SU-DHL-6 (cell line): ENCODE data around the gene KRT8.
A peak's percentile ranks its signal among the peaks of the same experiment; 100 is the strongest.

Source experiments
- H2AFZ ChIP-seq: fragments of 200-600 bp; sonication (generic); 2 replicates; pipeline ENCODE4 v1.6.1; 2014; ENCODE audit warnings: low read depth, mild to moderate bottlenecking, moderate library complexity, mixed read lengths, antibody characterized with exemption, low read length; ENCODE audit not compliant: severe bottlenecking
- H3F3A ChIP-seq: fragments of 200-600 bp; shearing (Covaris generic); 2 replicates; pipeline ENCODE4 v1.6.0; 2016; ENCODE audit warnings: antibody characterized with exemption, mild to moderate bottlenecking; ENCODE audit not compliant: insufficient read depth
- H3K27ac ChIP-seq: fragments of 200-600 bp; sonication (generic); 2 replicates; pipeline ENCODE4 v1.5.1; 2016; ENCODE audit warnings: low read depth, mild to moderate bottlenecking, low read length, moderate library complexity, mixed read lengths
- H3K27me3 ChIP-seq: fragments of 200-600 bp; sonication (generic), shearing (Covaris generic); 2 replicates; pipeline ENCODE4 v1.6.0; 2014; ENCODE audit warnings: mild to moderate bottlenecking, low read length
- H3K36me3 ChIP-seq: fragments of 200-600 bp; sonication (generic); 2 replicates; pipeline ENCODE4 v1.6.1; 2014; ENCODE audit warnings: mild to moderate bottlenecking, low read length, mixed read lengths
- H3K4me2 ChIP-seq: fragments of 300-600, 200-600 bp; shearing (Covaris generic), sonication (generic); 2 replicates; pipeline ENCODE4 v1.6.0; 2014; ENCODE audit warnings: low read length, low read depth, mild to moderate bottlenecking; ENCODE audit not compliant: poor library complexity, severe bottlenecking
- H3K4me3 ChIP-seq: fragments of 200-600 bp; sonication (generic); 2 replicates; pipeline ENCODE4 v1.5.1; 2014; ENCODE audit warnings: antibody characterized with exemption, low read length, mild to moderate bottlenecking, mixed read lengths; ENCODE audit not compliant: insufficient read depth, poor library complexity, severe bottlenecking
- H3K79me2 ChIP-seq: fragments of 200-600 bp; sonication (generic); 2 replicates; pipeline ENCODE4 v1.6.1; 2014; ENCODE audit warnings: mild to moderate bottlenecking, low read length, moderate library complexity; ENCODE audit not compliant: insufficient read depth
- H3K9ac ChIP-seq: fragments of 200-600 bp; sonication (generic); 2 replicates; pipeline ENCODE4 v1.7.0; 2014; ENCODE audit warnings: mild to moderate bottlenecking, low read length
- H3K9me2 ChIP-seq: fragments of 200-600 bp; sonication (generic); replicated peaks from 2 replicates; pipeline ENCODE4 v1.6.1; 2014; ENCODE audit warnings: low read length; ENCODE audit not compliant: insufficient read depth
- H3K9me3 ChIP-seq: fragments of 200-600 bp; sonication (generic); 2 replicates; pipeline ENCODE4 v1.6.1; 2014; ENCODE audit warnings: low read length, mixed read lengths; ENCODE audit not compliant: insufficient read depth
- H4K20me1 ChIP-seq: fragments of 200-600 bp; sonication (generic); 2 replicates; pipeline ENCODE4 v1.6.1; 2014; ENCODE audit warnings: low read depth, mild to moderate bottlenecking, antibody characterized with exemption, low read length, moderate library complexity, mixed read lengths
- CTCF ChIP-seq: fragments of 200-600 bp; sonication (generic); IDR thresholded peaks from one replicate; pipeline ENCODE4 v1.5.1; 2017; ENCODE audit warnings: antibody characterized with exemption, mild to moderate bottlenecking, low read length, moderate library complexity; ENCODE audit not compliant: insufficient read depth, poor library complexity, severe bottlenecking
- EZH2phosphoT487 ChIP-seq: fragments of 200-600 bp; sonication (generic), shearing (Covaris generic); conservative IDR thresholded peaks from 2 replicates; pipeline ENCODE4 v1.6.1; 2018; ENCODE audit warnings: mild to moderate bottlenecking, antibody characterized with exemption, low read length, moderate library complexity, mixed read lengths

KRT8 gene

GRCh38 chr12:52867642-52868041, 37.2 kb downstream of the KRT8 start:
- no peaks in the 10 kb centered on the region for H3K9me3 ChIP-seq
- no peak overlapping the region for H3K4me2 ChIP-seq
- H3K36me3 ChIP-seq = no peaks in the 10 kb centered on the region
- H3K27ac ChIP-seq = no peak overlapping the region
- no peaks in the 10 kb centered on the region for H3K9me2 ChIP-seq
- TF ChIP-seq CTCF (no peak), EZH2phosphoT487 (no peak)
- H4K20me1 ChIP-seq = no peaks in the 10 kb centered on the region
- H3K9ac ChIP-seq = no peak overlapping the region
- H2AFZ ChIP-seq = no peak overlapping the region
- H3F3A ChIP-seq = no peaks in the 10 kb centered on the region
- no peaks in the 10 kb centered on the region for H3K79me2 ChIP-seq
- no peak overlapping the region for H3K4me3 ChIP-seq
- no peaks in the 10 kb centered on the region for H3K27me3 ChIP-seq

- Histone ChIP-seq H3K4me3 (no peak overlapping the region), H3K27me3 (no peaks in the 10 kb centered on the region), H3K27ac (no peak overlapping the region), H4K20me1 (no peaks in the 10 kb centered on the region), H3K36me3 (no peaks in the 10 kb centered on the region), H3K4me2 (no peak overlapping the region), H3K79me2 (no peaks in the 10 kb centered on the region), H3K9ac (no peak overlapping the region), H3K9me3 (no peaks in the 10 kb centered on the region), H2AFZ (no peak overlapping the region), H3K9me2 (no peaks in the 10 kb centered on the region), H3F3A (no peaks in the 10 kb centered on the region)
- TF ChIP-seq EZH2phosphoT487 (no peak), CTCF (no peak)
Measured at GRCh38 chr12:52867152-52867551, 37.7 kb downstream of the KRT8 start.

GRCh38 chr12:52865090-52865944, 39.6 kb downstream of the KRT8 start:
- Histone ChIP-seq H3K79me2 (no peaks in the 10 kb centered on the region), H3K9me2 (no peaks in the 10 kb centered on the region), H3K4me3 (no peak overlapping the region), H3K36me3 (no peaks in the 10 kb centered on the region), H3K27ac (no peak overlapping the region), H2AFZ (no peak overlapping the region), H4K20me1 (no peaks in the 10 kb centered on the region), H3K9me3 (no peaks in the 10 kb centered on the region), H3K4me2 (no peak overlapping the region), H3K9ac (no peak overlapping the region), H3F3A (no peaks in the 10 kb centered on the region), H3K27me3 (no peaks in the 10 kb centered on the region)
- peak; percentile 62 for TF ChIP-seq CTCF
- TF ChIP-seq EZH2phosphoT487 = no peak
